ENCODE data around the gene KLK13.

Gene KLK13

GRCh38 chr19:51060973-51061372 is 3.9 kb downstream of the KLK13 start:
- DNase-seq (ENCODE audit: low read depth) = no peak

DNA sequence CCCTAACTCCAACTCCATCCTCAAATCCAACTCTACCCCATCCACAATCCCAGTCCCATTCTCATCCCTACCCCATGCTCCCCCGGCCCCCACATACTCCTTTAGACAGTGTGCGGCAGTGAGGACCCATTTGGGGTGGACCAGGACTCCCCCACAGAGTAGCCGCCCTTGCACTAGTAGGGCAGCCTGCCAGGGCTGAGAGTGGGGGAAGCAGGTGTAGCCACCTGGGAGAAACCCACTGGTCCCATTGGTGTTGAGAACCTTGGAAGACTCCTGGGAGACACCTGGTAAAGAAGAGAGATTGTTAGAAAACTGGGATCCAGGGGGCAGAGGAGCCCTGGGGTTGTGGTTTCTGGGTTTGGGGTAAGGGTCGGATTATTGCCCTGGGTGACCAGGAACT is 4.6 kb downstream of the KLK13 start:
- DNase-seq (ENCODE audit: low read depth) = no peak

- no peak for DNase-seq (ENCODE audit: low read depth)
Measured at GRCh38 chr19:51059715-51060114, 5.2 kb downstream of the KLK13 start.

DNA sequence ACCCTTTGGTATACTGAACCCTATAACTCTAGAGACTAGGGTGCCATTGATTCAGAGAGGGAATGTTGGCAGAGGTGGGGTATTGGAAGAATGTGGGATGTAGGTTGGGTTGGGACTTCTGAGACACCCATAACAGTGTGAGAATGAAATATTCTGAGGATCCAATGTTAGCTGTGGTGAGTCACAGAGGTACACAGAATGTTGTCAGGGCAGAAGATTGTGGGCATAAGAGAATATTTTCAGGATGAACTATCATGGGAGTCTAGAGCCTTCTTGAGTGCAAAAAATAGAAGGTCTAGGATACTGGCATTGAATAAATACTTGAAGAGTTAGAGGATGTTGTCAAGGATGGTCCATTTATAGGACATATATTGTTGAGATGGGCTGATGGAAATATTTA is 9.0 kb downstream of the KLK13 start:
- no peak for DNase-seq (ENCODE audit: low read depth)

DNA sequence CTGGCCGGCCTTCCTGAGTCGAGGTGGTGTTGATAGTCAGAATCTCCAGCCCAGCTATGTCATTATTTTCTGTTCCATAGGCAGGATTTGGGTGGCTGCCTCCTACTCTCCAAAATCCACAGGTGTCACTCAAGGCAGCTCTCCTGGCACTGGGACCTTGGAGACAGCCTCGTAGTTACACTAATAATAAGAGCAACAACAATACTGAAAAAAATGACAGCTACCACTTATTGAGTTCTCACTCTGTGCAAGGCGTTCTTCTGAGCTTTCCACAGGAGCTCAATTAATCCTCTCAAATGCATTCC is 17.9 kb downstream of the KLK13 start:
- no peak for DNase-seq (ENCODE audit: low read depth)

GRCh38 chr19:51044327-51044726 is 20.6 kb downstream of the KLK13 start:
- no peak for DNase-seq (ENCODE audit: low read depth)

DNA sequence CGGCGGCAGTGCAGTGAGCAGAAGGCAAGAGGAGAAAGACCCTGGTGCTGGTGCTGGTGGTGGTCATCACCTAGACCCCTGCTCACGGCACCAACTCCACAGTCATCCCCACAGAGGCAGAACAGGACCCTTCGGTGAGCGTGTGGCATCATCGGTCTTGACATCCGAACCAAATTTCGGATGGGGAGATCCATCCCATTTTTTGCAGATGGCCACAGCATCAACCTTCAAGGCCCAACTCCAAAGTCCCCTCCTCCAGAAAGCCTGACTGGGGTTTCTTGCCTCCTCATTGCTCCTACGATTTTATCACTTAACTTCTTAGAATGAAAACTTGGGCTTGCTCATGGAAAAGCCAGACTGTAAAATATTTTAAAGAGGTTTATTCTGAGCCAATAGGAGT is 21.4 kb downstream of the KLK13 start:
- no peak for DNase-seq (ENCODE audit: low read depth)

DNA sequence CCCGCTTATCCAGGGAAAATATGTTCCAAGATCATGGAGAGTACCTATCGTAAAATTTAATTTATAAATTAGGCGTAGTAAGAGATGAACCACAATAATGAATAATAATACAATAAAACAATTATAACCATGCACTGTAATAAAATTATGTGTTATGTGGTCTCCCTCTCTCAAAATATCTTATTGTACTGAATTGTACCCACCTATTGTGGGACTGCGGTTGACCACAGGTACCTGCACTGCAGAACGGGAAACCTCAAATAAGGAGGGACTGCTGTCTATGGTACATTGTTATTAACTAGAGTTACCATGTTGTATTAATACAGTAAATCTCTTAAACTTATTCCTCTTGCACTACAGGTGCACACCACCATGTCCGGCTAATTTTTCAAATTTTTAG is 24.7 kb downstream of the KLK13 start:
- no peak for DNase-seq (ENCODE audit: low read depth)

DNA sequence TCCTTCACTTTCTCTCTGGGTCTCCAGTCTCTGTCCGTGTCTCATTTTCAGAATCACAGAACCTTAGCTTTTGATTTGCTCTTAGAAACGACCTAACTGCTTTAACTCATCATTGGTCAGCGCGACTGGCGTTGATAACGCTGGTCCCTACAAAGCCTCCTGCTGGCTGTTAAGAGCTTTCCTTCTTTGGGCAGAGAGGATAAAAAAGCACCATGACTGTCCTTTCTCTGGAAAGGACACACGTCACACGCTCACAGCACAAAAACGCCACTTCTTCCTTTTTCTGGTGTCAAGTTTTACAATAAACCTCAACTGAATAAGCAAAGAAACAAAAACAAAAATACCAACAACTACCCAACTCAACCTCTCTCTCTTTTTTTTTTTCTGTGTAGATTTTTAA is 28.4 kb downstream of the KLK13 start:
- DNase-seq (ENCODE audit: low read depth) = no peak

DNA sequence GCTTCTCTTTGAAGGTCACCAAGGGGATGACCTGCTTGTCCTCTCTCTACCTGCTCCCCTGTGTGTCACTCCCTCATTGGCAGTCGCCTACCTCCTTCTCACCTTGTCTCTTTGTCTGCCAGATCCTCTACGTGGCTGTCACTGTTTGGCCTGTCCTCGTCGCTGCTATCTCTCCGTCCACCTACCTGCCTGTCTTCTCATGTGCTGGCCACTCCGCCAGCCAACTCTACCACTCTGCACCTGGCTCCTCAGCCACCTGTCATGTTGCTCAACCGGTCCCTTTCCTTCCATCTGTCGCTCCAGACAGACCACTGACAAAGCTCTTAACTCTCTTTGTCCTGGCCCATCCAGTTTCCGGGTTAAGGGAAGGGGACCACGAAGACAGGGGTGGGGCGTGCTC is 30.2 kb downstream of the KLK13 start, which contains the start of gene KLK12:
TSS of gene KLK12 (minus strand) at position 299 of the 400 bp plus-strand sequence. CDS start 381 bp downstream, outside the sequence.
- no peak for DNase-seq (ENCODE audit: low read depth)

GRCh38 chr19:51031880-51032225 is 33.0 kb downstream of the KLK13 start:
- DNase-seq (ENCODE audit: low read depth) = no peak

DNA sequence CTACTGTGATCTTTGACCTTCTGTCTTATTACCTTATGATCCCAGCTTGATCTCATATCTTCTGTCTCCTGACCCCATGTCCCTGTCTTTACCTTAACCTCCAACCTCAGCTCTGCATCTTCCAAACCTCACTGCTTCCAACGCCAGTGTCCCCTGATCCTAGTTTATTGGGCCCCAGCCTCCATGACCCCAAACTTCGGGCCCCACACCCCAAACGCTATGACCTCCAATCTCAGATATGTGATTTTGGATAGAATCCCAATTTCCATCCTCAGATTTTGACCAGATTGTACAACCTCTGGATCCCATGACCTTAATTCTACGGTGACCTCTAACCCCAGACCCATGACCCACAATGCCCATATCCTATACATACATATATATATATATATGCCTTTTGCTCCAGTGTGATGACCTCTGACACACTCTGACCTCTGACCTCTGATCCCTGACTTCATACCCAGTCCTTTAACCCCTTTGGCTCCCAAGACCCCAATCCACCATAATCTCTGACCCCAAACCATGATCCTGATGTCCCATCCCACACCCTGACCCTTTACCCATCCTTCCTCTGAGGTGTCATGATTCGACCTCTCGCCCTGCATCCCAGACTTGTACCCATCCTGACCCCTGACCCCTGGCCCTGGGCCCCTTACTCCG is 33.5 kb downstream of the KLK13 start:
- DNase-seq (ENCODE audit: low read depth) = no peak

DNA sequence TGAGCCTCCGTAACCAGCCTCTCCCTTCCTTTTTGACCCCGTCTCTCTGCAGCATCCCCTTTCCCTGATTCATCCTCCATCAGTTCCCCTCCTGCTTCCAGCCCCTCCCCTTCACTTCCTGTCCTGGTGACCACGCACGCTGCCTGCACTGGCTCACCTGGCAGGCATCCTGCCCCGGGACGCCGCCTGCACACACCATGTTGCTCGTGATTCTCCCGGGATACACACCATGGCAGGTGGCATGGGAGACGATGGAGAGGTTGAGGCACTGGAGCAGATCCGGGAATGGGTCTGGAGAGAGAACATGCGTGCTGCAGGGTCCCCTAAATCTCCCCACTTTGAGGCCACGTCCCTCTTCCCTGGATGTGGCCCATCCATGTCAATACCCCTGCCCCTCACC is 34.3 kb downstream of the KLK13 start:
- DNase-seq (ENCODE audit: low read depth) = no peak

GRCh38 chr19:51029718-51030117 is 35.2 kb downstream of the KLK13 start:
- no peak for DNase-seq (ENCODE audit: low read depth)

DNA sequence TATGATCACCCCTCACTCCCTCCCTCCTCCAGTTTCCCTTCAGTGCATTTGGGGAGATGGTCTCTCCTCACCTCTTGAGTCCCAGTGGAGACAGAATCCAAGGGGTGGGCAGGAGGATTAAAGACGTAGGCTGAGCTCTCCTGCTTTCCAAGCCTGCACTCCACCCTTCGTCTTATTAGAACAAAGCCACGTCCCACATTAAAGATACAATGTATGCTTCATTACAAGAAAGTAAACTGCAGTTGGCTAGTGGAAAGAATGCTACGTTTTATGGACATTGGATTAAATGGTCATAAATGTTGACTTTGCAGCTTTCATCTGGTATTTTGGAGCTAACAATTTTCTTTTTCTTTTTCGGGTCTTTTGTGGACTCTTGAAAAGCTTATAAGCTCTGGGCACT is 37.0 kb downstream of the KLK13 start:
- no peak for DNase-seq (ENCODE audit: low read depth)

DNA sequence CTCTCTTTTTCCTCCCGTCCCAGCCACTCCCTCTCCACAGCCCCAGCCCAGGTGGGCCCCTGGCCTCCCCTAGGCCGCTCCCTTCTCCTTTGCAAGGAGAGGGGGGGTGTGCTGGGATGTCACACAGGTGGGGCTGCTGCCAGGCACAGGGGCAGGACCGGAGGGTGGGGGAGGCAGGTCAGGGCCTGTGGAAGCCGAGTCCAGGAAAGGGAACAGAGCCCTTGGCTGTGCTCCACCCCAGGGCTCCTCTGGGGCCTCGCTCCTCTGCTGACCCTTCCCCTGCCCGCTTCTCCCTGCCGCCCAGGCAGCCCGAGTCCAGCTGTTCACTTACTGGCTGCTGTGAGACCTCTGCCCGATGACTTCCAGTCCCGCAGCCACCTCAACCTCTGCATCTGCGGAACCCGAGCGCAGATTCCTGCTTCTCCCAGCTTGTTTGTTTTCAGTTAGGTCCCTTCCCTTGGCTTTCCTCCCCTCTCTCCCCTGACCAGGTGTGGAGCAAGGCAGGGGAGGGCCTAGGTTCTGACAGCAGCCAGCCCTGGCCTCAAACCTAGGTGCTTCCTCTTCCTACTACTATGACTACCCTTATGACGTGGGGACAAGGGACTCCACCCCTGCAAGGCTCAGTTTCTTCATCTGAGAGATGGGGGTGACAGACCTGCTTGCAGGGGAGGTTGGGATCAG is 37.6 kb downstream of the KLK13 start:
- no peak for DNase-seq (ENCODE audit: low read depth)

- DNase-seq (ENCODE audit: low read depth) = no peak
Measured at GRCh38 chr19:51026554-51026831, 38.4 kb downstream of the KLK13 start, which contains the start of gene KLK11. KLK11 (minus strand) TSS chr19:51026616; CDS start chr19:51025631, 985 bp downstream.

- DNase-seq (ENCODE audit: low read depth) = no peak
Measured at GRCh38 chr19:51025809-51026553, 38.9 kb downstream of the KLK13 start.

- no peak for DNase-seq (ENCODE audit: low read depth)
Measured at GRCh38 chr19:51025401-51025800, 39.5 kb downstream of the KLK13 start.

GRCh38 chr19:51024924-51025323 is 40.0 kb downstream of the KLK13 start:
- DNase-seq (ENCODE audit: low read depth) = no peak

DNA sequence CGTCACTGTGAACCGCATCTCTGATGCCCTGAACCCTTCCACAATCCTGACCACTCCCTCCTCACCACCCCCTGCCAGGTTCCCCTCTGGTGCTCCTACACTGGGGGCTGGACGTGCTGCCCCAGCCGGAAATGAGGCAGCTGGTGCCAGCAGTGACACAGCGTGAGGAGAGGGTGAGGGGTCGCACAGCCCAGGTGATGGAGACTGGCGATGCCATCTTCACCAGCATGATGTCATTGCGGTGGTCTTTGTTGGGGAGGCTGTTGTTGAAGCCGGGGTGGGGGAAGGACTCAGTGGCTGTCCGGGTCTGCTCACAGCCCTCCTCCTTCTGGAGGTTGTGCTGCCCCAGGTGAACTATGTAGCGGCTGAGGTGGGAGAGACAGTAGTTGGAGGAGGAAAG is 40.9 kb downstream of the KLK13 start:
- no peak for DNase-seq (ENCODE audit: low read depth)

- DNase-seq (ENCODE audit: low read depth) = no peak
Measured at GRCh38 chr19:51022526-51022925, 42.4 kb downstream of the KLK13 start.

DNA sequence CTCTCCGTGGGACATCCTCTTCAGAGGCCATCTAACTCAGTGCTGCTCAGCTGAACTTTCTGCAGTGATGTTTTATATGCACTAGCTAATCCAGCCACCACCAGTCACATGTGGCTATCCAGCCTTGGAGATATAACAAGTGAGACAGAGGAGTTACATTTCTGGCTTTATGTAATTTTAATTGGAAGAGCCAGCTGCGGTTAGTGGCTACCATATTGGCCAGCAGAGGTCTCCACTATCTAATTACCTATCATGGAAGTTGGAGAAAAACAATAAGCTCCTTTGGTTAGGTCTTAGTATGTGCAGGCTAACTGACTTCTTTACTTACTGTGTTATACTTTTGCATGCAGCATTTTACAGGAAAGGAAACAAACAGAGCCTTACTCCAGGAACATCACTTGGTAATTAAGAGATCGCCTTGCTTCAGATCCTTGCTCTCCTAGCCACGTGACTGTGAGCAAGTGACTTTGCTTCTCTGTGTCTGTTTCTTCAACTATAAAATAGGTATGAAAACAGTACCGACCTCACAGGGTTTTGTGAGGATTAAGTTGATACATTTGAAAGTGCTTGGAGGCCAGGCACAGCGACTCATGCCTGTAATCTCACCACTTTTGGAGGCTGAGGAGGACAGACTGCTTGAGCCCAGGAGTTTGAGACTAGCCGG is 43.8 kb downstream of the KLK13 start:
- DNase-seq (ENCODE audit: low read depth) = peak; percentile 63
